PFSK-1 (cell line): ENCODE results near the gene ARHGEF26.

Experiments used
- POLR2AphosphoS5 ChIP-seq: IDR thresholded peaks from 2 replicates; pipeline ENCODE4 v1.6.1; 2012; ENCODE audit warnings: low read depth, mild to moderate bottlenecking, control low read depth, low read length, moderate library complexity
- REST ChIP-seq, 2 experiments: IDR thresholded peaks; 2 replicates each; pipeline versions ENCODE4 v1.6.1 to v1.8.0; 2011 to 2012; ENCODE audit warnings: low read depth in 2 of 2, low read length in 2 of 2, control low read depth in 1 of 2, inconsistent platforms in 1 of 2, mild to moderate bottlenecking in 1 of 2, moderate library complexity in 1 of 2; ENCODE audit not compliant: insufficient read depth in 1 of 2
- SIN3A ChIP-seq: IDR thresholded peaks from 2 replicates; pipeline ENCODE4 v1.6.1; 2012; ENCODE audit warnings: mild to moderate bottlenecking, low read length, moderate library complexity, borderline replicate concordance; ENCODE audit not compliant: insufficient read depth
- TAF1 ChIP-seq: IDR thresholded peaks from 2 replicates; pipeline ENCODE4 v1.6.1; 2012; ENCODE audit warnings: low read length, control low read depth, borderline replicate concordance; ENCODE audit not compliant: insufficient read depth

- no peak for TF ChIP-seq SIN3A
- TF ChIP-seq POLR2AphosphoS5, result no peak
- no peak for TF ChIP-seq REST (IDR thresholded peaks at IDR 0.05; ENCODE audit: insufficient read depth in 1 of 2, low read depth in 2 of 2, low read length in 2 of 2)
- TF ChIP-seq TAF1, result no peak
These were observed 39.9 kb upstream of the ARHGEF26 start for GRCh38 chr3:154081305-154081704.
